ENCODE data around the gene CD248.

CD248 gene

GRCh38 chr11:66341502-66342126, 24.8 kb upstream of the CD248 start:
- DNase-seq (ENCODE audit: low read depth in 4 of 4, low spot score in 1 of 4), result no peak

GRCh38 chr11:66340596-66341501, 24.0 kb upstream of the CD248 start:
- DNase-seq (ENCODE audit: low read depth in 4 of 4, low spot score in 1 of 4), result no peak

GRCh38 chr11:66339686-66340483, 23.0 kb upstream of the CD248 start:
- no peak for DNase-seq (ENCODE audit: low read depth in 4 of 4, low spot score in 1 of 4)

GRCh38 chr11:66339162-66339675, 22.4 kb upstream of the CD248 start:
- DNase-seq (ENCODE audit: low read depth in 4 of 4, low spot score in 1 of 4), result no peak

GRCh38 chr11:66338276-66339161, 21.7 kb upstream of the CD248 start:
- DNase-seq (ENCODE audit: low read depth in 4 of 4, low spot score in 1 of 4), result no peak

- no peak for DNase-seq (ENCODE audit: low read depth in 4 of 4, low spot score in 1 of 4)
These were observed 20.5 kb upstream of the CD248 start for GRCh38 chr11:66337103-66337899.

GRCh38 chr11:66336234-66337102, 19.6 kb upstream of the CD248 start, which contains the start of gene RIN1:
Gene RIN1 (minus strand): TSS chr11:66336434. CDS start chr11:66336402, 32 bp downstream.
- peak in 1 of 4 experiments; percentile 51 for DNase-seq (ENCODE audit: low read depth in 4 of 4, low spot score in 1 of 4)

- DNase-seq (ENCODE audit: low read depth in 4 of 4, low spot score in 1 of 4), result no peak
These were observed 18.8 kb upstream of the CD248 start for GRCh38 chr11:66335531-66336233.

GRCh38 chr11:66334605-66335442, 18.0 kb upstream of the CD248 start:
- DNase-seq (ENCODE audit: low read depth in 4 of 4, low spot score in 1 of 4), result no peak

- DNase-seq (ENCODE audit: low read depth in 4 of 4, low spot score in 1 of 4), result no peak
These were observed 17.2 kb upstream of the CD248 start for GRCh38 chr11:66333896-66334604.

- DNase-seq (ENCODE audit: low read depth in 4 of 4, low spot score in 1 of 4), result no peak
These were observed 16.5 kb upstream of the CD248 start for GRCh38 chr11:66333220-66333877.

GRCh38 chr11:66332371-66333219, 15.8 kb upstream of the CD248 start:
- no peak for DNase-seq (ENCODE audit: low read depth in 4 of 4, low spot score in 1 of 4)

GRCh38 chr11:66331542-66332370, 14.9 kb upstream of the CD248 start:
- no peak for DNase-seq (ENCODE audit: low read depth in 4 of 4, low spot score in 1 of 4)

- DNase-seq (ENCODE audit: low read depth in 4 of 4, low spot score in 1 of 4), result no peak
These were observed 14.1 kb upstream of the CD248 start for GRCh38 chr11:66330931-66331330.
